ENCODE results near the gene TMEM267. TPM values are rescaled to one million over a fixed set of nuclear protein-coding genes. Genes with fewer than 3 reads are reported as not detected.
"Not testable (repeated sequence)": the region's sequence is repeated elsewhere in the genome, so short reads cannot be mapped to it uniquely, and the experiment has no call there.

TMEM267 gene
- total RNA-seq, 4 donors from 2014 or later = 6.9 to 12.7 (median 9.1) TPM

DNA sequence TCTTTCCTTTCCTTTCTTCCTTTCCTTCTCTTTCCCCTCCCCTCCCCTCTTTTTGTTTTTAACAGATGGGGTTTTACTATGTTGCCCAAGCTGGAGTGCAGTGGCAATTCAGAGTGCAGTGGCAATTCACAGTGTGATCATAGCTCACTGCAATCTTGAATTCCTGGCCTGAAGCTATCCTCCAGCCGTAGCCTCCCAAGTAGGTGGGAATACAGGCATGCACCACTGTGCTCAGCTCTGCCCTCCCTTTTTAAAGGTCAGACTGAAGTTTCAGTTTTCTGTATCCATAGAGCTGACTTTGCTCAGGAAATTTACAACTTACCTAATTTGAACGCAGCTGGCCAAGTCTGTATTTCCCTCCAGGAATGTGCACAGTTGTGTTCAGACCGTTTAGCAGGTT lies 72.2 kb downstream of the TMEM267 start:
- Histone ChIP-seq H3K36me3 (no peaks in the 10 kb centered on the region), H3K4me3 (no peak overlapping the region), H3K9me3 (peaks cover 0 to 4% (median 0%) of the 10 kb centered on the region in 4 donors), H3K4me1 (no peaks in the 10 kb centered on the region), H3K27me3 (no peaks in the 10 kb centered on the region), H3K27ac (no peak overlapping the region)
- TF ChIP-seq POLR2A (IDR thresholded peaks at IDR 0.05) = no peak
- no peak for TF ChIP-seq EP300 (IDR thresholded peaks at IDR 0.05)
- no peak for TF ChIP-seq CTCF (IDR thresholded peaks at IDR 0.05)
- no peak for DNase-seq (ENCODE audit: low spot score in 2 of 2)
- 44 to 48% methylated on average over 3 of the region's 3 CpGs for WGBS, 2 donors

- no peaks in the 10 kb centered on the region for H3K4me1 ChIP-seq
- no peaks in the 10 kb centered on the region for H3K36me3 ChIP-seq
- peaks cover 0 to 4% (median 0%) of the 10 kb centered on the region in 4 donors for H3K9me3 ChIP-seq
- H3K27ac ChIP-seq = no peak overlapping the region
- H3K4me3 ChIP-seq = no peak overlapping the region
- 87 to 90% methylated on average over 7 of the region's 7 CpGs for WGBS, 2 donors
- no peak for DNase-seq (ENCODE audit: low spot score in 2 of 2)
- TF ChIP-seq EP300 (IDR thresholded peaks at IDR 0.05) (no peak), CTCF (IDR thresholded peaks at IDR 0.05) (no peak), POLR2A (IDR thresholded peaks at IDR 0.05) (no peak)
- no peaks in the 10 kb centered on the region for H3K27me3 ChIP-seq
These were observed 73.3 kb downstream of the TMEM267 start for GRCh38 chr5:43410414-43410813.

GRCh38 chr5:43409809-43410271 lies 73.8 kb downstream of the TMEM267 start:
- TF ChIP-seq EP300 (IDR thresholded peaks at IDR 0.05) (no peak), CTCF (IDR thresholded peaks at IDR 0.05) (no peak), POLR2A (IDR thresholded peaks at IDR 0.05) (no peak)
- peaks cover 0 to 4% (median 0%) of the 10 kb centered on the region in 4 donors for H3K9me3 ChIP-seq
- H3K4me1 ChIP-seq = no peaks in the 10 kb centered on the region
- H3K36me3 ChIP-seq = no peaks in the 10 kb centered on the region
- WGBS, 2 donors = 60 to 64% methylated on average over 2 of the region's 2 CpGs
- no peak overlapping the region for H3K27ac ChIP-seq
- DNase-seq (ENCODE audit: low spot score in 2 of 2) = no peak
- no peaks in the 10 kb centered on the region for H3K27me3 ChIP-seq
- H3K4me3 ChIP-seq = no peak overlapping the region

GRCh38 chr5:43402524-43403066 lies 81.1 kb downstream of the TMEM267 start:
- WGBS, 2 donors = 88 to 90% methylated on average over 16 of the region's 16 CpGs

GRCh38 chr5:43401827-43402226 lies 81.8 kb downstream of the TMEM267 start:
- TF ChIP-seq CTCF (IDR thresholded peaks at IDR 0.05) = no peak
- TF ChIP-seq EP300 (IDR thresholded peaks at IDR 0.05) = no peak
- TF ChIP-seq POLR2A (IDR thresholded peaks at IDR 0.05) = no peak
- Histone ChIP-seq H3K9me3 (peaks cover 0 to under 1% (median 0%) of the 10 kb centered on the region in 4 donors), H3K27ac (no peak overlapping the region), H3K27me3 (no peaks in the 10 kb centered on the region), H3K4me3 (no peak overlapping the region), H3K4me1 (peaks cover 0 to 11% (median 3%) of the 10 kb centered on the region in 4 donors), H3K36me3 (no peaks in the 10 kb centered on the region)
- WGBS, 2 donors = 70 to 78% methylated on average over 1 of the region's 1 CpG
- no peak for DNase-seq (ENCODE audit: low spot score in 2 of 2)

More at GRCh38 chr5:43402524-43403066, 81.1 kb downstream of the TMEM267 start:
- not testable (repeated sequence) for H3K4me3 ChIP-seq; H3K27me3 ChIP-seq; H3K36me3 ChIP-seq; H3K4me1 ChIP-seq; DNase-seq (ENCODE audit: low spot score in 2 of 2); H3K9me3 ChIP-seq; H3K27ac ChIP-seq
